Measurements from ENCODE around the gene KRT75. TPM values are rescaled to one million over a fixed set of nuclear protein-coding genes. Genes with fewer than 3 reads are reported as not detected.

The KRT75 gene
- total RNA-seq, 1 experiment from 2014 or later, result not detected

DNA sequence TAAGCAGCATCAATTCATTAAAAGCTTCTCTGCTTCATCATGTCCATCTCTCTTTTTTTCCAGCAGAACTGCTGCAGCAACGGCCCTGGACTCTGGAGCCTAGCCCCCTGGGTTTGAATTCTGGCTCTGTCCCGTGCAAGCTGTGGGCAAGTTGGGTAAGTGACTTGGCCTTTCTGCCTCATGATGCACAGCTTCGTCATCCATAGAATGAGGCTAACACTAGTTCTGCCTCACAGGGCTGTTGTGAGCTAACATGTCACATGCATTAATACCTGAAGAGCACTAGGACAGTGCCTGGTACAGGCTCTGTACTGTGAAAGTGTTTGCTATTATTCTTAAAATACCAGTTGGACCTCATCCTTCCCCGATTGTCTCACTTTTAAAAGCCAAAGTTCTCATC is 32.2 kb downstream of the KRT75 start:
- Histone ChIP-seq H3K23me2 (ENCODE audit: insufficient read length, low read depth, low read length, poor library complexity, severe bottlenecking) (no peaks in the 10 kb centered on the region), H4K5ac (ENCODE audit: insufficient read length, low read depth, low read length) (no peak overlapping the region), H3K4ac (ENCODE audit: low read depth, low read length) (no peak overlapping the region), H2BK15ac (ENCODE audit: low read depth, low read length) (no peak overlapping the region), H3K79me1 (ENCODE audit: insufficient read depth, low read depth, low read length, poor library complexity, severe bottlenecking) (no peaks in the 10 kb centered on the region), H2BK12ac (ENCODE audit: insufficient read length, low read depth, low read length) (no peak overlapping the region), H3K9me3 (ENCODE audit: control insufficient read depth, low read depth, low read length) (no peaks in the 10 kb centered on the region), H3K23ac (ENCODE audit: insufficient read length, low read depth, low read length) (no peak overlapping the region), H3K79me2 (ENCODE audit: insufficient read depth, low read length) (no peaks in the 10 kb centered on the region), H2AK5ac (ENCODE audit: insufficient read length, low read length) (no peak overlapping the region), H3K14ac (ENCODE audit: insufficient read depth, low read length) (no peak overlapping the region), H2BK20ac (ENCODE audit: low read depth, low read length, poor library complexity, severe bottlenecking) (no peak overlapping the region), H4K8ac (replicated peaks; ENCODE audit: insufficient read length, low read depth, low read length) (no peak overlapping the region), H4K91ac (ENCODE audit: insufficient read length, low read depth, low read length) (no peak overlapping the region), H2AFZ (ENCODE audit: low read length) (no peak overlapping the region), H2BK120ac (ENCODE audit: low read depth, low read length, poor library complexity, severe bottlenecking) (no peak overlapping the region), H3K4me1 (ENCODE audit: insufficient read depth, low read length) (peaks cover 1% of the 10 kb centered on the region; the same call in 1 of the 2 replicates), H3K27ac (ENCODE audit: insufficient read length, low read depth, low read length) (no peak overlapping the region), H3T11ph (ENCODE audit: low read length) (no peak overlapping the region), H3K9ac (ENCODE audit: extremely low read depth, insufficient read length, low read length) (no peak overlapping the region), H3K27me3 (ENCODE audit: insufficient read depth, low read length) (no peaks in the 10 kb centered on the region; the same call in 1 of the 2 replicates), H2BK5ac (ENCODE audit: insufficient read length, low read length) (no peak overlapping the region), H3K4me2 (ENCODE audit: insufficient read depth, insufficient read length, low read length) (no peak overlapping the region), H3K56ac (ENCODE audit: insufficient read length, low read depth, low read length) (no peak overlapping the region), H4K20me1 (ENCODE audit: control insufficient read depth, insufficient read depth, insufficient read length) (no peaks in the 10 kb centered on the region), H3K18ac (ENCODE audit: insufficient read length, low read depth, low read length) (no peak overlapping the region)
- Mint-ChIP-seq H3K27ac (no peak overlapping the region), H3K4me1 (peaks cover 10 to 13% of the 10 kb centered on the region in 2 experiments), H3K27me3 (ENCODE audit: low read depth) (no peaks in the 10 kb centered on the region; the same call in 1 of the 2 replicates), H3K4me3 (no peak overlapping the region), H3K9me3 (no peaks in the 10 kb centered on the region), H3K36me3 (ENCODE audit: insufficient read depth in 1 of 3, low read depth in 3 of 3) (no peaks in the 10 kb centered on the region; a peak in 1 of 7 replicates)
- TF ChIP-seq, protein P1, sequence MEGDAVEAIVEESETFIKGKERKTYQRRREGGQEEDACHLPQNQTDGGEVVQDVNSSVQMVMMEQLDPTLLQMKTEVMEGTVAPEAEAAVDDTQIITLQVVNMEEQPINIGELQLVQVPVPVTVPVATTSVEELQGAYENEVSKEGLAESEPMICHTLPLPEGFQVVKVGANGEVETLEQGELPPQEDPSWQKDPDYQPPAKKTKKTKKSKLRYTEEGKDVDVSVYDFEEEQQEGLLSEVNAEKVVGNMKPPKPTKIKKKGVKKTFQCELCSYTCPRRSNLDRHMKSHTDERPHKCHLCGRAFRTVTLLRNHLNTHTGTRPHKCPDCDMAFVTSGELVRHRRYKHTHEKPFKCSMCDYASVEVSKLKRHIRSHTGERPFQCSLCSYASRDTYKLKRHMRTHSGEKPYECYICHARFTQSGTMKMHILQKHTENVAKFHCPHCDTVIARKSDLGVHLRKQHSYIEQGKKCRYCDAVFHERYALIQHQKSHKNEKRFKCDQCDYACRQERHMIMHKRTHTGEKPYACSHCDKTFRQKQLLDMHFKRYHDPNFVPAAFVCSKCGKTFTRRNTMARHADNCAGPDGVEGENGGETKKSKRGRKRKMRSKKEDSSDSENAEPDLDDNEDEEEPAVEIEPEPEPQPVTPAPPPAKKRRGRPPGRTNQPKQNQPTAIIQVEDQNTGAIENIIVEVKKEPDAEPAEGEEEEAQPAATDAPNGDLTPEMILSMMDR (conservative IDR thresholded peaks at IDR 0.05), result no peak
- no CpG with 5 or more reads among the region's 4 CpGs for WGBS (ENCODE audit: extremely low coverage, insufficient read length, low lambda C conversion rate)
- no peak for DNase-seq
